Right lobe of liver (tissue), 4 donors: ENCODE results near the gene ANKRD60.

Source experiments
- POLR2A ChIP-seq: fragments of 450-650 bp; IDR thresholded peaks from one replicate; pipeline ENCODE4 v1.6.1; 2017; ENCODE audit warnings: antibody characterized with exemption, mild to moderate bottlenecking
- TF ChIP-seq, protein P1 (sequence below), 4 donors: fragments of 200-600 bp in 3 of 4; fragments of 450-650 bp in 1 of 4; IDR thresholded peaks; one replicate each; pipeline versions ENCODE4 v1.5.1 to v1.8.0; 2016 to 2022; ENCODE audit warnings: antibody characterized with exemption in 4 of 4, mild to moderate bottlenecking in 2 of 4
- donor health status: DM: no; HTN: no; CAD: no.
- donor health status: DM: no; HTN: no; CAD: no.
- donor health status: DM: no; HTN: yes; CAD: no.

GRCh38 chr20:58229198-58229798 is 845 bp upstream of the ANKRD60 start:
- TF ChIP-seq, protein P1, sequence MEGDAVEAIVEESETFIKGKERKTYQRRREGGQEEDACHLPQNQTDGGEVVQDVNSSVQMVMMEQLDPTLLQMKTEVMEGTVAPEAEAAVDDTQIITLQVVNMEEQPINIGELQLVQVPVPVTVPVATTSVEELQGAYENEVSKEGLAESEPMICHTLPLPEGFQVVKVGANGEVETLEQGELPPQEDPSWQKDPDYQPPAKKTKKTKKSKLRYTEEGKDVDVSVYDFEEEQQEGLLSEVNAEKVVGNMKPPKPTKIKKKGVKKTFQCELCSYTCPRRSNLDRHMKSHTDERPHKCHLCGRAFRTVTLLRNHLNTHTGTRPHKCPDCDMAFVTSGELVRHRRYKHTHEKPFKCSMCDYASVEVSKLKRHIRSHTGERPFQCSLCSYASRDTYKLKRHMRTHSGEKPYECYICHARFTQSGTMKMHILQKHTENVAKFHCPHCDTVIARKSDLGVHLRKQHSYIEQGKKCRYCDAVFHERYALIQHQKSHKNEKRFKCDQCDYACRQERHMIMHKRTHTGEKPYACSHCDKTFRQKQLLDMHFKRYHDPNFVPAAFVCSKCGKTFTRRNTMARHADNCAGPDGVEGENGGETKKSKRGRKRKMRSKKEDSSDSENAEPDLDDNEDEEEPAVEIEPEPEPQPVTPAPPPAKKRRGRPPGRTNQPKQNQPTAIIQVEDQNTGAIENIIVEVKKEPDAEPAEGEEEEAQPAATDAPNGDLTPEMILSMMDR (IDR thresholded peaks at IDR 0.05) = no peak
- TF ChIP-seq POLR2A = no peak
